Omental fat pad (tissue), 4 donors: Measurements from ENCODE around the gene FYCO1. TPM values are rescaled to one million over a fixed set of nuclear protein-coding genes. Genes with fewer than 3 reads are reported as not detected.

Source experiments
- ATAC-seq: fragments of 150-250 bp; one replicate; pipeline ENCODE4 v1.9.1; 2016; ENCODE audit warnings: mild to moderate bottlenecking, moderate library complexity; ENCODE audit not compliant: low FRiP score
- DNase-seq: peaks from one replicate; pipeline ENCODE4 v3.0.0-alpha.2; 2019; ENCODE audit warnings: low spot score
- total RNA-seq, 4 donors: library from RNA; depleted of rRNA; stranded (reverse); fragments of >200 nt; gene quantifications; one replicate each; pipeline ENCODE4 v1.1.0, GENCODE V29; 2016
- TF ChIP-seq, protein P1 (sequence below), 3 donors: fragments of 450-650 bp; IDR thresholded peaks; one replicate each; pipeline ENCODE4 v1.5.1; 2016 to 2017; ENCODE audit warnings: antibody characterized with exemption in 3 of 3, mild to moderate bottlenecking in 3 of 3, moderate library complexity in 2 of 3

The FYCO1 gene
- total RNA-seq, 4 donors from 2014 or later = 44.7 to 51.4 (median 47.3) TPM

DNA sequence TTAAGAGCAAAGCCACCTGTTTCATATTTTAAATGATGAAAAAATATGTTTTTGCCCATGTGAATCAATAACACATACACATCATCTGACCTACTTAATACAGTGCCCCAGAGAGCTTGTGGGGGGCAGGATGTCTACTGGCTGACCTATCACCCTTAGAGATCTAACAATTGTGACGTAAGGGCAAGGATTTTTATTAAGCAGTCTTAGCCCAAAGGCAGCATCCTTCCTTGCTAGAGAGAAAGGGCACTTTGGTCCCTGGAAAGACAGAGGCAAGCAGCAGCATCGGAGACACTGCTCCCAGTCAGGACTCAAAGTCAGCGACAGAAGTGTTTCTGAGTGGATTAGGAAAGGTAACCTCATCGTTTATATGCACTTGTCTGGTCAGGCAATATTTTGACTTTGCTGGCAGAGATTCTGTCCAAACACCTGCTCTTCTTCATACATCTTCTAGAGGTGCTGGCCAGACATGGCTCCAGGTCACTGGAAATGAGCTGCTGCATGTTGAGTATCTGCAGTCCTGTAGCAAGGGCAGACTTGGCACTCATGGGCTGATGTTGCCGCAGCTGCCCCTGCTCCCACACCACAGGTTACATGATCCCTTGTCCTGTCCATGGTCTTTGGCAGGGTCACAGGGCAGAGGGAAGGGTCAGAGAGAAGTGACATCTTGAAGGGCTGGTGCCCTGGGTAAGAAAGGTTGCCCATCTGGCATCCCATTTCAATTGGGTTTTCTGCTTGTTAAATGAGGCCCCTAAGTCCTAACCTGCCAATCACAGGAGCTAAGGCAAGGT is 50.6 kb downstream of the FYCO1 start:
- TF ChIP-seq, protein P1, sequence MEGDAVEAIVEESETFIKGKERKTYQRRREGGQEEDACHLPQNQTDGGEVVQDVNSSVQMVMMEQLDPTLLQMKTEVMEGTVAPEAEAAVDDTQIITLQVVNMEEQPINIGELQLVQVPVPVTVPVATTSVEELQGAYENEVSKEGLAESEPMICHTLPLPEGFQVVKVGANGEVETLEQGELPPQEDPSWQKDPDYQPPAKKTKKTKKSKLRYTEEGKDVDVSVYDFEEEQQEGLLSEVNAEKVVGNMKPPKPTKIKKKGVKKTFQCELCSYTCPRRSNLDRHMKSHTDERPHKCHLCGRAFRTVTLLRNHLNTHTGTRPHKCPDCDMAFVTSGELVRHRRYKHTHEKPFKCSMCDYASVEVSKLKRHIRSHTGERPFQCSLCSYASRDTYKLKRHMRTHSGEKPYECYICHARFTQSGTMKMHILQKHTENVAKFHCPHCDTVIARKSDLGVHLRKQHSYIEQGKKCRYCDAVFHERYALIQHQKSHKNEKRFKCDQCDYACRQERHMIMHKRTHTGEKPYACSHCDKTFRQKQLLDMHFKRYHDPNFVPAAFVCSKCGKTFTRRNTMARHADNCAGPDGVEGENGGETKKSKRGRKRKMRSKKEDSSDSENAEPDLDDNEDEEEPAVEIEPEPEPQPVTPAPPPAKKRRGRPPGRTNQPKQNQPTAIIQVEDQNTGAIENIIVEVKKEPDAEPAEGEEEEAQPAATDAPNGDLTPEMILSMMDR (IDR thresholded peaks at IDR 0.05) = no peak
- DNase-seq = no peak

DNA sequence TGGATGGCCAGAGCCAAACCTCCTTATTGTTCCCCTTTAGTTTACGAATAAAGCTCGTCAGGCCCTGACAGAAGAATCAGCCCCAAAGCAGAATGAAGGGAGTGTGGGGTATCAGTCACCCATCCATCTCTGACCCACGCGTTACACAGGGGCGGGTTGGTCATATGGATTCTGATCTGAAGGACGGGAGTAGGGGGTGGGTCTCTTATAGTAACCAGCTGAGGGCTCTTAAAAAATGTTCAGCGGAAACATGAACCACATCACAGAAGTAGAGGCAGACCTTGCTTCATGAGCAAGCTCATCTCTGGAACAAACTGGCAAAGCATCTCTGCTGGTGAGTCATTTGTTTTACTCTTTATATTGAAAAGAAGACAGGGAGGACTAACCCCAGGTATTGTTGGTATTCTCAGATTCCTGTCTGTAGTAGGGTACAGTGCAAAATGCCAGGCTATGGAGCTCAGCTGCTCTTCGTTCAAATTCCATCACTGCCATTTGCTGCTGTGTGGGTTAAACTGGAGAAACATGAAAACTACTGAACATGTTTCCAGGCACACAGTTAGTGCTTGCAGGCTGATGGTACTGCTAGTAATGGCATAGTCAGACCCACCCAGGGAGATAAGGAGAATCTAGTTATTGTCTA is 52.3 kb downstream of the FYCO1 start, which contains the start of gene CXCR6:
CXCR6 (plus strand) TSS at position 258 of the 640 bp plus-strand sequence. CDS start 3,018 bp downstream, outside the sequence.
- TF ChIP-seq, protein P1 (IDR thresholded peaks at IDR 0.05) = no peak
- ATAC-seq = no peak
- DNase-seq = no peak

More for the DNA sequence above, 50.6 kb downstream of the FYCO1 start:
- no peak for ATAC-seq

DNA sequence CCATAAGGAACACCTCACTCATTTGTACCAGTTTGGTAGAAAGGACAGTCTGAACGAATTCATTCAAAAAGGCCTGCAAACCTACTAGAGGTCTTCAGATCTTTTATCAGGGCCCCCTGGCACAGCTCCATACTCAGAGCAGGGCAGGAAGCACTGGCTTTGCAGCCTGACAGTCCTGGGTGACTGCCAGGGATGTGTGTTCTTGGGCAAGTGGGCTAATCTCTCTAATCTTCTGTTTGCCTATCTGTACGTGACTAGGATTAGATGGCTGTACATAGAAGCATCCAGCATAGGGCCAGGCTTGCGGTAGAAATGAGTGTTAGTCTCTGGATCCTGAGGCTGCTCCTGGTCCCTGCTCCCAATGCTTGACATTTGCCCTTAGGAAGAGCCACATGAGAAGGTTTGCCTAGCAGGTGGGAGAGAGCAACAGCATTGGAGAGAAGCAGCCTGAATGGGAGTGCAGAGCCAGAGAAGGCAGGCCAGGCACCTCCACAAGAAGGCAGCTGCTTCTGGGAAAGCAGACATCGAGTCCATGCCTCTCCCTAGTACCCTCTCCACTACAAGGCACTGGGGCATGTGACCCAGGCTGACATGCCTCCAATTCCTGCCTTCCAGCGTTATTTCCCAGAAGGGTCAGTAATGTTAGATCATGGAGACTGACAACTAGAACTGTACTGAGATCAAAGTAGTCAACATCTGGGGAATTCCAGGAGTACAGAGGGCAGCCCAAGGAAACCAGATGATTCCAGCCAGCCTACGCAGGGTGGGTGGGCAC is 53.4 kb downstream of the FYCO1 start:
- TF ChIP-seq, protein P1 (IDR thresholded peaks at IDR 0.05) = no peak
- ATAC-seq = no peak
- no peak for DNase-seq

DNA sequence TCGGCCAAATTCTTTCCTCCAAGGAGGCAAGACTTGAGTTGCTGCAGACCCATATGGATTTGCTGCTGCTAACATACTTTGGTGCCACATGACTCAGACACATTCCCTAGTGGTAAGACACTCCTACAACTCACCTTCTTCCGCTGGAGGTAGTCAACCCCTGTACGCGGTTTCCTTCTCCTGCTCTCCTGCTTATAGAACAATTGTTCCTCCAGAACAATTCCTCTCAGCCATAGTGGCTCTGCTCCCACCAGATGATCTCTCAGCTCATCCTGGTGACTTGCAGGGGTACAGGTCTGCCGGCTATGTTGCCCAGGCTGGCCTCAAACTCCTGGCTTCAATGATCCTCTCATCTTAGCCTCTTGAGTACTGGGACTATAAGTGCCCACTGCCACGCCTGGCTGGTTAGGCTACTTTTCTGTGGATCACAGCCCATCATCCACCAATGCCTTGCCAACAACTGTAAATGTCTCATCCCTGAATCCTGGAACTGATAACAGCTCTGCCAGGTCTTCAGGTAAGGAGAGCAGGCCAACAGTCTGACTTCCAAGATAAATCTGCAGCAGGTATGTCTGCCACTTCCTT is 54.8 kb downstream of the FYCO1 start:
- ATAC-seq (no peak), DNase-seq (no peak)
- TF ChIP-seq, protein P1 (IDR thresholded peaks at IDR 0.05) = no peak

DNA sequence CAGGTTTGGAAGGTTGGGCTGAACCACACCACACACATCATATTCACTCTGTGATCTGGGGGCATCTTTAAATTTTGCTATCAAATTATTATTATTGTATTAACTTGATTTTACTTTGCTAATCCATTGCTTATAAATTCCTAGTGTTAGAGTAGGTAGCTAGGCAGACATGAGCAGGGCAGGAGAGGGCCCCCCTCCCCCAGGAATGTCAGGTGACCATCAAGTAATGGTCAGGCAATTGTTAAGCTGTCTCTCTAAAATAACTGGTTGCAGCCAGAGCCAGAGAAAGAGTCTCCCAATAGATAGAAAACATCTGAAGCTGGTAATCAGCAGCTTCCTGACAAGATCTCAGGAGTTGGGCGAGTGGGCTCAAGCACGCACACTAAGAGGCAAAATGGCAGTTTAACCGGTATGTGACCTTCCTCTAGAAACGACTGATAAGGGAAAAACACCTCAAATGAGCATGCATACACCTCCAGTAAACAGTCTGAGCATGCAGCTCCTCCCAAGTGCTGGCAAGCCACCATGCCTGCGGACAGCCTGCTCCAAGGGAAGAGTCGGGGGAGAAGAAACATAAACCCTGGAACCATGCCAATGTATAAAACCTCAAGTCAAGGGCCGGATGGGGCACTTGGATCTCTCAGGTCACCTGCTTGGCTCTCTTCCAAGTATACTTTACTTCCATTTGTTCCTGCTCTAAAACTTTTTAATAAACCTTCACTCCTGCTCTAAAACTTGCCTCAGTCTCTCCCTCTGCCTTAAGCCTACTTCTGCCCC is 55.4 kb downstream of the FYCO1 start:
- DNase-seq = no peak
- TF ChIP-seq, protein P1 (IDR thresholded peaks at IDR 0.05) = no peak
- no peak for ATAC-seq

DNA sequence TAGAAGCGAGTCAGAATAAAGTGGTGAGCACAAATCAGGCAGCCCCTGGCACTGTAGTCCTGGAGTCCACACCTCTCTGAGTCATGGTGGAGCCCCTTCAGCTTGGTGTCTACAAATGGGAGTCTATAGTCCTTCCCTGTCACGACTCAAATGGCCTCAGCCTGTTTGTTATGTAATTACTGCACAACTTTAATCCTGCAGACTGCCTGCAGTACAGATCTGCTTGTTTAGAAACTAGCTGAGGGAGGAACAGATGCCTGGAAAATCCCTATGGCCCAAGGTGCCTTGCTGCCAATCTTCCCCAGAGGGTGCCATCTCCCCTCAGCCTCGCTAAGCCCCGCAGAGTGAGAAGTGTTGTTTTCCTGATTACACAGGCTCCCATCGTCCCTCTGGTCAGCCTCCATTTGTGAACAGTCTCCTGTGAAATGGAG is 56.3 kb downstream of the FYCO1 start:
- no peak for ATAC-seq
- TF ChIP-seq, protein P1 (IDR thresholded peaks at IDR 0.05) = no peak

More for the DNA sequence above, 56.3 kb downstream of the FYCO1 start:
- no peak for DNase-seq
